ENCODE measurements around the gene SIRPA.

DNA sequence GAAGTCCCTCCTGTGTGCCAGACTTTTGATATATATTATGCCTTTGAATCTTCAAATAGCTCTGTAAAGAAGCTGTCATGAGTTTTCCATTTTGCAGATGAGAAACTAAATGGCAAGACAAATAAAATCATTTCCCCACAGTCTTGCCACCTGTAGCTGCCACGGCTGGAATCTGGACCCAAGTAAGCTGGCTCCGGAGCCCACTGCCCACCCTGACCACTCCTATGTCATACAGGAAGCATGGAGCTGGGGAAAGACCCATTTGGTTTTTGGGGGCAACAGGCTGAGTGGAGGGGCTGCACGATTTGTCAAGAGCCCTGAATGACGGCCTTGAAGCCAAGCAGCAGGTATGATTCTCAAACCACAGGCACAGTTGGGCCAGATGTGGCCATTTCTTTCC lies 10.0 kb upstream of the SIRPA start:
- TF ChIP-seq, protein P1, sequence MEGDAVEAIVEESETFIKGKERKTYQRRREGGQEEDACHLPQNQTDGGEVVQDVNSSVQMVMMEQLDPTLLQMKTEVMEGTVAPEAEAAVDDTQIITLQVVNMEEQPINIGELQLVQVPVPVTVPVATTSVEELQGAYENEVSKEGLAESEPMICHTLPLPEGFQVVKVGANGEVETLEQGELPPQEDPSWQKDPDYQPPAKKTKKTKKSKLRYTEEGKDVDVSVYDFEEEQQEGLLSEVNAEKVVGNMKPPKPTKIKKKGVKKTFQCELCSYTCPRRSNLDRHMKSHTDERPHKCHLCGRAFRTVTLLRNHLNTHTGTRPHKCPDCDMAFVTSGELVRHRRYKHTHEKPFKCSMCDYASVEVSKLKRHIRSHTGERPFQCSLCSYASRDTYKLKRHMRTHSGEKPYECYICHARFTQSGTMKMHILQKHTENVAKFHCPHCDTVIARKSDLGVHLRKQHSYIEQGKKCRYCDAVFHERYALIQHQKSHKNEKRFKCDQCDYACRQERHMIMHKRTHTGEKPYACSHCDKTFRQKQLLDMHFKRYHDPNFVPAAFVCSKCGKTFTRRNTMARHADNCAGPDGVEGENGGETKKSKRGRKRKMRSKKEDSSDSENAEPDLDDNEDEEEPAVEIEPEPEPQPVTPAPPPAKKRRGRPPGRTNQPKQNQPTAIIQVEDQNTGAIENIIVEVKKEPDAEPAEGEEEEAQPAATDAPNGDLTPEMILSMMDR (IDR thresholded peaks at IDR 0.05; ENCODE audit: low read depth, low read length): no peak
- TF ChIP-seq EZH2phosphoT487 (IDR thresholded peaks at IDR 0.05; ENCODE audit: low read depth): no peak
